Measurements from ENCODE around the gene TMOD4.

The TMOD4 gene

DNA sequence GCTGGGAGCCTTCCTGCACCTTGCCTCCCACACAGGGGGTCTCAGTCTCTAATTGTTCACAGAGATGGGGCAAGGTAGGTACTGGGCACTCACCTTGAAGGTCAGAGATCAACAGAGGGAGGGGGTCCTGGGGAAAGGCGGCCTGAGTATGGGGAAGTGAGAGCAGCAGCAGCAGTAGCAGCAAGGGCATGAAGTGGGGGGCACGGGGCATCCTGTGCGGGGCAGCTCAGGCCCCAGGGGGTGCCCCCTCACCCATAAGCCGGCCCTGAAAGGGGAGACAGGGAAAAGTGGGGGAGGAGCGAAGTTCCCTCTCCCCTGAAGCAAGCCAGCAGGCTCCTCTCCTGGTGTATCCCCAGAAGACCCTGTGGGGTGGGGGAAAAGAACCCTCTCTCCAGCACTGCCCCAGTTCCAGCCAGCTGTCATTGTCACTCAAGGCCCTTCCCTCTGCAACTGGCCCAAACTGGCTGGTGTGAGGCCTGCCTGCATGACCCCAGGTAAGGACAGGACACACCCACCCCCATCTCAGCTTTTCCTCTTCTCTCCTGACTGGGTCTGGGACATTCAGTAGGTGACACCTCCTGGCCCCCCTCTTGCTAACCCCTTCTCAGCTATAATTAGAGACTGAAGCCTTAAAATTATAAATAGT, 33.2 kb downstream of the TMOD4 start:
- H3K4me1 ChIP-seq (ENCODE audit: control insufficient read depth in 1 of 2, insufficient read depth in 2 of 2, low read length in 2 of 2), result peaks cover 0 to 39% of the 10 kb centered on the region in 2 donors
- H3K27ac ChIP-seq (ENCODE audit: low read length), result no peak overlapping the region
- no peaks in the 10 kb centered on the region for H3K27me3 ChIP-seq (ENCODE audit: low read depth, low read length)
- H3K9me3 ChIP-seq (ENCODE audit: control insufficient read depth in 1 of 2, low read length in 2 of 2), result no peaks in the 10 kb centered on the region
- H3K4me3 ChIP-seq (ENCODE audit: low read depth in 1 of 2, low read length in 2 of 2), result no peak overlapping the region
- peaks cover 0 to 9% of the 10 kb centered on the region in 2 donors for H3K36me3 ChIP-seq (ENCODE audit: control insufficient read depth in 1 of 2, insufficient read depth in 2 of 2, low read length in 2 of 2)

DNA sequence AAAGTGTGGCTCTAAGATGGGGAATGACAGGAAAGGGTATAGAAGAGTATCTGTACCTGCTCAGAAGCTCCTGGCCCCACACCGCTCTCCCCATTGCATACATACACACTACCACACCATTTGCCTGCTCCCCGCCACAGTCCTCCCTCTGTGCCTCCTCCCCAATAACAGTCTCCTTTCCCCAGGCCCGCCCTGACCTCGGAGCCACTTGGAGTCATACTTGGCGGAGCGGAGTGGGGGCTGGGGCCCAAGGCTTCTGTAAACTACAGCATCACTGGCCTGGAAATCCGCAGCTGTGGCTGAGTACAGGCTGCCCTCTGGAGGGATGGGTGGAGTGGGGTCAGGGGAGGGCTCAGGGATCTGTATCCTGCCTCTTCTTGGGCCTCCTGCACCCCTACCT, 38.0 kb downstream of the TMOD4 start:
- H3K4me1 ChIP-seq (ENCODE audit: control insufficient read depth in 1 of 2, insufficient read depth in 2 of 2, low read length in 2 of 2), result peaks cover 0 to 2% of the 10 kb centered on the region in 2 donors
- no peaks in the 10 kb centered on the region for H3K9me3 ChIP-seq (ENCODE audit: control insufficient read depth in 1 of 2, low read length in 2 of 2)
- H3K27me3 ChIP-seq (ENCODE audit: low read depth, low read length), result no peaks in the 10 kb centered on the region
- H3K4me3 ChIP-seq (ENCODE audit: low read depth in 1 of 2, low read length in 2 of 2), result no peak overlapping the region
- peaks cover 3 to 35% of the 10 kb centered on the region in 2 donors for H3K36me3 ChIP-seq (ENCODE audit: control insufficient read depth in 1 of 2, insufficient read depth in 2 of 2, low read length in 2 of 2)
- no peak overlapping the region for H3K27ac ChIP-seq (ENCODE audit: low read length)

DNA sequence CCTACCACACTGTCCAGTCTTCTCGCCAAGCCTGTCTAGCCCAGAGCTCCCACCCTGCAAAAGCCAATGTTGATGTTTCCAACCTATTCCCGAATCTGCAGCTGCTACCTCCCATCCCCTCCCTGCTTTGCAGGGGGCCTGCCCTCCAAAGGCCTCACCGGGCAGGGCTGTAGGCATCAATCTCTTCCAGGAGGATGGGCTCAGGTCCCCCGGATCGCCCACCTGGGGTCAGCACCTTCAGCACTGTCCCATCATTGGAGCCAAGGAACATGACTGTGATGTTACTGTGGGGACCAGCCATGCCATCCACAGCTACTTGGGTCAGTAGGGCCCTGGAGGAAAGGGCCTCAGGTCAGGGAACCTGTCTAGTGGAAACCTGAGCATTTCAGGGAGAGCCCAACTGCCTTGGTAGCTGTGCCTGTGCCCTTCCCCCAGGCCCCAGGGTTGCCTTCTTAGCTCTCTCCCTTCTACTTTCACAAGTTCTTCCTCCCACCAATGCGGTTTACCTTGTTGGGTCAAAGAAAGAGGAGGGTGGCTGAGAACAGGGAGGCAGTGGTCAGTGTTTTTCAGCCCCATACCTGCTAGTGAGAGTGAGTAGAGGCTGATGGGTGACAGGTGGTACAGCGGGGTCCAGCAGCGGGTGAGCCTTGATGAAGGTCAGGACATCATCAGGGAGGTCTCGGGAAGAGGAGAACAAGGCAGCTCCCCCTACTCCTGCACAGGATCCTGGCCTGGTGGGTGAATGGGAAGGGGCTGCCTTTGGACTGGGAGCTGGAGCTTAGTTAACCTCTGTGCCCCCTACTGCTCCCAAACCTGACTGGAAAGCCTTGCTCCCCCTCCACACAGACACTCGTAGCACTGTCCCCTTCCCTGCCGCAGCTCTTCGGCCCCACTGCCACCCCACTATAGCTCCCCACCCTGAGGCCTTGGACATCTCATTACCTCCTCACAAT, 40.1 kb downstream of the TMOD4 start:
- Histone ChIP-seq H3K4me3 (ENCODE audit: low read depth in 1 of 2, low read length in 2 of 2) (no peak overlapping the region), H3K36me3 (ENCODE audit: control insufficient read depth in 1 of 2, insufficient read depth in 2 of 2, low read length in 2 of 2) (peaks cover 3 to 35% of the 10 kb centered on the region in 2 donors), H3K4me1 (ENCODE audit: control insufficient read depth in 1 of 2, insufficient read depth in 2 of 2, low read length in 2 of 2) (peaks cover 0 to 12% of the 10 kb centered on the region in 2 donors), H3K27ac (ENCODE audit: low read length) (no peak overlapping the region), H3K27me3 (ENCODE audit: low read depth, low read length) (no peaks in the 10 kb centered on the region), H3K9me3 (ENCODE audit: control insufficient read depth in 1 of 2, low read length in 2 of 2) (no peaks in the 10 kb centered on the region)

DNA sequence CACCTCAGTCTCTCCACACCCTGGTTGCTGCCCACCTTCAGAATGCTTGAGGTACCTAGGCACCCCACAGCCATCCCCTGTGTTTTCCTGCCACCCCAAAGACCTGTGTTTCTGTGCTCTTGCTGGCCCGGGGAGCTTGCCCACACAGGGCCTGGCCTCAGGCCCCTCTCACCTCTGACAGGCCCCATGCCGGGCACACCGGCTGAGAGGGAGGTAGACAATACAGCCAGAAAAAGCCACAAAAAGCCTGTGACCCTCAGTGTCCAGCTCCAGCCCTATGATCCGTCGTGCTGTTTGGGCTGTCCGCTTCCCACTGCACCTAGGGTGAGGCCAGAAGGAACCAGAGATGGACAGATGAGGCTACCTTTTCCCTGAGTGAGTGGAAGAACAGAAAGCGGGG, 40.8 kb downstream of the TMOD4 start:
- no peak overlapping the region for H3K27ac ChIP-seq (ENCODE audit: low read length)
- peaks cover 0 to 18% of the 10 kb centered on the region in 2 donors for H3K4me1 ChIP-seq (ENCODE audit: control insufficient read depth in 1 of 2, insufficient read depth in 2 of 2, low read length in 2 of 2)
- no peaks in the 10 kb centered on the region for H3K9me3 ChIP-seq (ENCODE audit: control insufficient read depth in 1 of 2, low read length in 2 of 2)
- H3K4me3 ChIP-seq (ENCODE audit: low read depth in 1 of 2, low read length in 2 of 2), result no peak overlapping the region
- no peaks in the 10 kb centered on the region for H3K27me3 ChIP-seq (ENCODE audit: low read depth, low read length)
- peaks cover 3 to 35% of the 10 kb centered on the region in 2 donors for H3K36me3 ChIP-seq (ENCODE audit: control insufficient read depth in 1 of 2, insufficient read depth in 2 of 2, low read length in 2 of 2)

DNA sequence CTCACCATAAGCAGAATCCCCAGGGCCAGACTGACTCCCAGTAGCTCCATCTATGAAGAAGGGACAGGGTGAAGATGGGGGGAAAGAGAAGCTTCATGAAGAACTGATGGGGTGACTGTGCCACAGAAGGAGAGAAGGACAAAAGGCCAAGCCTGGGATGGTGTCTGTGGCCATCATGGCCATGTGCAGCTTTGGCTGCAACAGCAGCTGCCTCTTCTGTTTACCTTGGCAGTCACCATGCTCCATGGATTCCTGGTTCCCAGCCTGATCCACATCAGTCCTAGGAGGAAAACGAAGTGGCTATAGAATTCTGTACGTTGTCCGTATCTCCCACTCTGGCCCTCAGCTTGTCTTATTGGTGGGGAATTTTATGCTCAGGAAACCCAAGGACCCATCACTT, 41.4 kb downstream of the TMOD4 start:
- no peak overlapping the region for H3K4me3 ChIP-seq (ENCODE audit: low read depth in 1 of 2, low read length in 2 of 2)
- H3K27ac ChIP-seq (ENCODE audit: low read length), result no peak overlapping the region
- peaks cover 3 to 33% of the 10 kb centered on the region in 2 donors for H3K36me3 ChIP-seq (ENCODE audit: control insufficient read depth in 1 of 2, insufficient read depth in 2 of 2, low read length in 2 of 2)
- H3K4me1 ChIP-seq (ENCODE audit: control insufficient read depth in 1 of 2, insufficient read depth in 2 of 2, low read length in 2 of 2), result peaks cover 0 to 18% of the 10 kb centered on the region in 2 donors
- H3K27me3 ChIP-seq (ENCODE audit: low read depth, low read length), result no peaks in the 10 kb centered on the region
- no peaks in the 10 kb centered on the region for H3K9me3 ChIP-seq (ENCODE audit: control insufficient read depth in 1 of 2, low read length in 2 of 2)

DNA sequence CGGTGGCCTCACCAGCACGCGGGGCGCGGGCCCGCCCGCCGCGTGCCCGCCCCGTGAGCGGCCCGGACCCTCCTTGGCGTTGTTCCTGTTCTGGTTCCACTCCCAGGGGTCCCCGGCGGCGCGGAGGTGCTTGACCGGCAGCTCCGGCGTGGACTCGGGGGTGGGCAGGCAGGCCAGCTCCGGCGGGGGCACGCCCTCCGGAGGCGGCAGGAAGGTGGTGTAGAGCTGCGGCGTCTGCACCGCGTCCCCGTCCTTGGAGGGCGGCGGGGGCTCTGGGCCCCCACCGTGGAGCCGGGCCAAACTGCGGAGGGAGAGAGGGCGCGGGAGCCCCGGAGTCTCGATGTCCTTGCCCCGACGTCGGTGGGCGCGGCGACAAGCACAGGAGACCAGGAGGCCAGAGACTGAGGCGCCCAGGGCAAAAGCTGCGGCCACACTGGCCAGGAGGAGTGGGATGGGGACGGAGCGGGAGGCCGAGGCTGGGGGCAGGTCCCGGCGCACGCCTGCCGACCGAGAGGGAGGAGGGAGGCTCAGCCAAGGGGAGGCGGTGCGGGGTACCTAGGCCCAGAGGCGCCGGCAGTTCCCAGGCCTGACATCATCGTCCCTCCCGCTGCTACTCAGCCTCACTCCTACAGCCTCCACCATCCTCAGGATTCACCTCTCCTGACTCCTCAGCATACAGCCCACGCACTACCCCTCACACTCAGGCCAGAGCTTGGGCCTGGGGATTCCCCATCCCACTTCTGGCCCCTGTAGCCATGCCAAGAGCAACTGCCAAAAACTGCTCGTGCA, 42.6 kb downstream of the TMOD4 start:
- no peaks in the 10 kb centered on the region for H3K9me3 ChIP-seq (ENCODE audit: control insufficient read depth in 1 of 2, low read length in 2 of 2)
- H3K27me3 ChIP-seq (ENCODE audit: low read depth, low read length), result no peaks in the 10 kb centered on the region
- peaks cover 0 to 18% of the 10 kb centered on the region in 2 donors for H3K4me1 ChIP-seq (ENCODE audit: control insufficient read depth in 1 of 2, insufficient read depth in 2 of 2, low read length in 2 of 2)
- H3K27ac ChIP-seq (ENCODE audit: low read length), result no peak overlapping the region
- H3K36me3 ChIP-seq (ENCODE audit: control insufficient read depth in 1 of 2, insufficient read depth in 2 of 2, low read length in 2 of 2), result peaks cover 3 to 28% of the 10 kb centered on the region in 2 donors
- no peak overlapping the region for H3K4me3 ChIP-seq (ENCODE audit: low read depth in 1 of 2, low read length in 2 of 2)

DNA sequence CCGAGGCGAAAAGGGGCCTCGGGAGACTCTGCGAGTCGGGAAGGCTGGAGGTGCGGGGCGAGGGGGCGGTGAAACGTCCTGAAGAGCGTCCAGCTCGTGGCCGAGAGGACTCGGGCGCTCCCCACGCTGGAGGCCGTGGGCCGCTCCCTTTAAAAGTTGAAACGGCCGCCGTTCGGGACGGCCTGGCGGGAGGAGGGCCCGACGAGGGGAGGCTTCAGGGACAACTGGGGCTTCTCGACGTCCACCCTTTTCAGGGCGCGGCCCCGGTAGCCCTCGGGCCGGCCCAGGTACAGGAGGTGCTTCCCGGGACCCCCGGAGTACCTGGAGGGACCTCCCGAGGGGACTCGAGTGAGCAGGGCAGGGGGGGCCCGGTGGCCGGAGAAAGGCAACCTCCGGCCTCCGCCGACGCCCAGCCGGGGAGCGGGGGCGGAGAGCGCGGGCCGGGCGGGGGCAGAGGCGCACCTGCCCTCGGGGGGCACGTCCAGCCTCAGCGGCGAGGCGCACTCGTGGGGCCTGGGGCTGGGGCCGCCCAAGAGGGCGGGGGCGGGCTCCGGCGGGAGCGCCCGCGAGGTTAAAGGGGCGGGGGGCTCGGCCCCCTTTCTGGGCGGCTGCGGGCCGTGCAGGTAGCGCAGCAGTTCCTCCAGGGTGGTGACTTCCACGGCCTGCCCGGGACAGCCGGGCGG, 43.3 kb downstream of the TMOD4 start:
- Histone ChIP-seq H3K36me3 (ENCODE audit: control insufficient read depth in 1 of 2, insufficient read depth in 2 of 2, low read length in 2 of 2) (peaks cover 3 to 25% of the 10 kb centered on the region in 2 donors), H3K27ac (ENCODE audit: low read length) (no peak overlapping the region), H3K9me3 (ENCODE audit: control insufficient read depth in 1 of 2, low read length in 2 of 2) (no peaks in the 10 kb centered on the region), H3K4me3 (ENCODE audit: low read depth in 1 of 2, low read length in 2 of 2) (peak overlapping the region in 1 of 2 donors; percentile 66), H3K4me1 (ENCODE audit: control insufficient read depth in 1 of 2, insufficient read depth in 2 of 2, low read length in 2 of 2) (peaks cover 0 to 18% of the 10 kb centered on the region in 2 donors), H3K27me3 (ENCODE audit: low read depth, low read length) (no peaks in the 10 kb centered on the region)

DNA sequence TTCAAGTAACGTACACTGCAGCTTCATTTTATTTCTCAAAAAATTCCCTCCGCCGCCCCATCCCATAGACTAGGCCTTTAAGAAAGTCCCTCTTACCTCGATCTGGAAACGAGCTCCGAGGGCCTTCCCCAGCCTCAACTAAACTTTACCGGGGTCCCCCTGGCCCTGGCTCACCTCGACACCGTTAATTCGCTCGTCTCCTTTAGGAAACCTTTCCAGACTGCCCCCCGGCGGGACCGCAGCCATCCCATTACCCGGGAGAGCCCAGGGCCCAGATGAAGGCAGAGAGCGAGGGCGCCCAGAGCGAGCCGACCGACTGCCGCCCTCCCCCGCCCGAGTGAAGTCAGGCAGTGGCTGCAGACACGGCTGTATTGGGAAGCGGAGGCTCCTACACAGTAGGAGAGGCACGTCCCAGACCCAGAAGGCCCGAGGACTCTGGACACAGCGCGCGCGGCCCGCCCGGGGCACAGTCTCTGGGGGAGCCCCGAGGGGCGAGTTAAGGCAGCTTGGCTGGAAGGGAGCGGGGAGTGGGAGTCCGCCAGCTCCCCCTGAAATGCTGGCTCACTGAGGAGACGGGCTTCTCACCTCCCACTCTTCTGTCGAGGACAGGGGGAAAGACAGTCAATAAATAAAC, 44.0 kb downstream of the TMOD4 start:
- no peak overlapping the region for H3K27ac ChIP-seq (ENCODE audit: low read length)
- H3K4me3 ChIP-seq (ENCODE audit: low read depth in 1 of 2, low read length in 2 of 2), result peak overlapping the region; percentile 64 to 66
- no peaks in the 10 kb centered on the region for H3K9me3 ChIP-seq (ENCODE audit: control insufficient read depth in 1 of 2, low read length in 2 of 2)
- peaks cover 3 to 23% of the 10 kb centered on the region in 2 donors for H3K36me3 ChIP-seq (ENCODE audit: control insufficient read depth in 1 of 2, insufficient read depth in 2 of 2, low read length in 2 of 2)
- no peaks in the 10 kb centered on the region for H3K27me3 ChIP-seq (ENCODE audit: low read depth, low read length)
- peaks cover 0 to 18% of the 10 kb centered on the region in 2 donors for H3K4me1 ChIP-seq (ENCODE audit: control insufficient read depth in 1 of 2, insufficient read depth in 2 of 2, low read length in 2 of 2)

DNA sequence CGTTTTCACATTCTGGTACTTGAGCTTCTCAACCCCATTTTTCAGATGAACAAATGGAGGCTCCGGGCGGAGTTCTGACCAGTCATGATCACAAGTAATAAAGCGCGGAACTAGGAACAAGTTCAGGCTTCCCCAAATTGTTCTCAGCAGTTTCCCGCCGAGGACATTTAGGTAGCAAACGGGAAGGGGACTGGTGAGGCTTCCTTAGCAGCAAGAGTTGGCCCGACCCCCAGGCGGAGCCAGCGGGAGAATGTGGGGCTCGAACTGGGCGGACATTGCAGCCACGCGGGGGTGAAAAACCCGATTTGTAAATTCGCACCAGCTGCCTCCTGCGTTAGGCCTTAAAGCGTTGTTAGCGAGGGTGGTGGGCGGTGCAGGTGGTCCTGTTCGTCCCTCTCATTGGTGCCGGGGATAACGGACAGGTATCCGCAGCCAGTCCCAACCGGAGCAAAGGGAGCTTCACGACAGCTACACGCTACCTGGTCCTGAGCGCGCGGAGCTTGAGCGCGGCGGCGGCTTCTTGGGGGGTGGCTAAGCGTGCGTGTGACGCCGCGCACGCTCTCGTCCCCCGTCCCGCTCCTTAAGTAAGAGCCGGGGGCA, 44.7 kb downstream of the TMOD4 start:
- no peaks in the 10 kb centered on the region for H3K27me3 ChIP-seq (ENCODE audit: low read depth, low read length)
- H3K4me3 ChIP-seq (ENCODE audit: low read depth in 1 of 2, low read length in 2 of 2), result peak overlapping the region; percentile 64 to 66
- H3K36me3 ChIP-seq (ENCODE audit: control insufficient read depth in 1 of 2, insufficient read depth in 2 of 2, low read length in 2 of 2), result peaks cover 0 to 16% of the 10 kb centered on the region in 2 donors
- no peaks in the 10 kb centered on the region for H3K9me3 ChIP-seq (ENCODE audit: control insufficient read depth in 1 of 2, low read length in 2 of 2)
- H3K27ac ChIP-seq (ENCODE audit: low read length), result peak overlapping the region; percentile 14
- H3K4me1 ChIP-seq (ENCODE audit: control insufficient read depth in 1 of 2, insufficient read depth in 2 of 2, low read length in 2 of 2), result peaks cover 0 to 18% of the 10 kb centered on the region in 2 donors

DNA sequence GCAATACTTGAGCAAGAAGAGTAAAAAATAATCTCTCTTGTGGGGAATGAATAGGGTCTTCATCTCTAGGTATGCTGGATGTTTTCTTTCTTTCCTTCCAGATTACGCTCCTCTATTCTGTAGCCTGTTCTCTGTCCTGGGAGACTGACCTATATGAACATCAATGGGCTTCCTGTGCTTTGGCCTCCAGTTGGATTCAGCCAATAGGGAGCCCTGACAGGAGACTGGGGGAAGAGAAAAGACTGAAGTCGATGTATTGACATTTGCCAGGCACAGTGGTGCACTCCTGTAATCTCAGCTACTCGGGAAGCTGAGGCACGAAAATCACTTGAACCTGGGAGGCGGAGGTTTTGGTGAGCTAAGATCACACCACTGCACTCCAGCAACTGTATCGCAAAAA, 47.0 kb downstream of the TMOD4 start:
- H3K4me3 ChIP-seq (ENCODE audit: low read depth in 1 of 2, low read length in 2 of 2), result no peak overlapping the region
- H3K27ac ChIP-seq (ENCODE audit: low read length), result no peak overlapping the region
- no peaks in the 10 kb centered on the region for H3K36me3 ChIP-seq (ENCODE audit: control insufficient read depth in 1 of 2, insufficient read depth in 2 of 2, low read length in 2 of 2)
- peaks cover 0 to 18% of the 10 kb centered on the region in 2 donors for H3K4me1 ChIP-seq (ENCODE audit: control insufficient read depth in 1 of 2, insufficient read depth in 2 of 2, low read length in 2 of 2)
- no peaks in the 10 kb centered on the region for H3K9me3 ChIP-seq (ENCODE audit: control insufficient read depth in 1 of 2, low read length in 2 of 2)
- no peaks in the 10 kb centered on the region for H3K27me3 ChIP-seq (ENCODE audit: low read depth, low read length)
